ENCODE measurements around the gene COPRS. TPM values are rescaled to one million over a fixed set of nuclear protein-coding genes. Genes with fewer than 3 reads are reported as not detected.

Gene COPRS
- total RNA-seq = 10 to 100 TPM; 22.8 to 61.4 (median 38.4) TPM
- polyA plus RNA-seq = 10 to 100 TPM; 52.1 to 57.3 (median 56.0) TPM
- long read RNA-seq, donor 1, partial matches to known transcripts = 0 of 4 reads
- long read RNA-seq, donor 1, other reads (novel, unspliced or antisense) = 0 of 4 reads
- long read RNA-seq, donor 2, transcript COPRS-201 (4 exons, 968 nt) = major isoform, 12 of 12 reads
- long read RNA-seq, donor 2, partial matches to known transcripts = 0 of 12 reads
- long read RNA-seq, donor 2, other reads (novel, unspliced or antisense) = 0 of 12 reads
- long read RNA-seq, donor 3, transcript COPRS-201 (4 exons, 968 nt) = major isoform, 5 of 15 reads
- long read RNA-seq, donor 3, partial matches to known transcripts = 9 of 15 reads
- long read RNA-seq, donor 3, other reads (novel, unspliced or antisense) = 0 of 15 reads
- long read RNA-seq, donor 4, partial matches to known transcripts = 0 of 3 reads
- long read RNA-seq, donor 4, other reads (novel, unspliced or antisense) = 0 of 3 reads
- long read RNA-seq, donor 5, transcript COPRS-201 (4 exons, 968 nt) = major isoform, 12 of 18 reads
- long read RNA-seq, donor 5, partial matches to known transcripts = 6 of 18 reads
- long read RNA-seq, donor 5, other reads (novel, unspliced or antisense) = 0 of 18 reads
- long read RNA-seq, donor 6, transcript COPRS-201 (4 exons, 968 nt) = major isoform, 25 of 37 reads
- long read RNA-seq, donor 6, partial matches to known transcripts = 11 of 37 reads
- long read RNA-seq, donor 6, other reads (novel, unspliced or antisense) = 0 of 37 reads
- long read RNA-seq, donor 7, transcript COPRS-201 (4 exons, 968 nt) = major isoform, 8 of 14 reads
- long read RNA-seq, donor 7, partial matches to known transcripts = 6 of 14 reads
- long read RNA-seq, donor 7, other reads (novel, unspliced or antisense) = 0 of 14 reads
- long read RNA-seq, donor 8, partial matches to known transcripts = 6 of 9 reads
- long read RNA-seq, donor 8, other reads (novel, unspliced or antisense) = 0 of 9 reads
- long read RNA-seq, donor 9, transcript COPRS-201 (4 exons, 968 nt) = major isoform, 17 of 27 reads
- long read RNA-seq, donor 9, partial matches to known transcripts = 9 of 27 reads
- long read RNA-seq, donor 9, other reads (novel, unspliced or antisense) = 0 of 27 reads
- long read RNA-seq, donor 10, transcript COPRS-201 (4 exons, 968 nt) = major isoform, 5 of 5 reads
- long read RNA-seq, donor 10, partial matches to known transcripts = 0 of 5 reads
- long read RNA-seq, donor 10, other reads (novel, unspliced or antisense) = 0 of 5 reads

DNA sequence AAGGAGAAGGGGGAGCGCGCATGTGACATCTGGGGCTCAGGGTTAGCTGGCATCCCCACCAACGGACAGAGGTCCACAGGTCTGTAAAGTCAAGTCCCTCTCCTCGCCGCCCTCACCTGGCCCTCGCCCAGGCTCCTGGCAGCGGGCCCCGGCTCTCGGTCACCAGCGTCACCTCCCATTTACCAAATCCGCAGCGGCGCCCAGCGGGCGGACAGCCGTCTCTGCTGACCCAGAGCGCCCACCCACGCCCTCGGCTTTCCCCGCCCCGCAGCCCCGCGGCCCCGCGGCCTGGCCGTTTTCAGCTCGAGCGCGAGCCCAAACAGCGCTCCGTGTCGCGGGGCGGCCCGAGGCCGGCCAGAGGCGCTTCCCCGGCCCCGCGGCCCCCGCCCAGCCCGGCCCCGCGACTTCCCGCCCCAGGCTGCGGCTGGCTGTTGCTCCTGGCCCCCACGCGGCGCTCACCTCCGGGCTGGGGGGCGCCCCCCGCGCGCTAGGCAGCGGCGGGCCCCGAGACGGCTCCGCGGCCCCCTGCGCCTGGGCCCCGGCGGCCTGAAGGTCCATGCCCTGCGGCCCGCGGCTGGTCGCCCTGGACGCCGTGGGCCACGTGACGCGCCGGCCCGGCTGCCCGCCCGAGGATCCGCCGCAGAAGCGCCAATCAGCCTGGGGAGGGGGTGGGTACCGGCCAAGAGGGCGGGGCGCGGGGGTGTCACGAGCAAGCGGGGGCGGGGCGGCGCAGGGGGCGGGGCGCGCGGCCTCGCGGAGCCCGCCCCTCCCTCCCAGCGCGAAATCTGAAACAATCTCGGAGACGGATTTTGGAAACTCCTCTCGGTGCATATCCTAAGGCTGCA is at the start of gene COPRS:
Gene COPRS (minus strand): TSS at position 603 of the 845 bp plus-strand sequence. CDS start 45 bp downstream, at position 558.
- 0 to 1% (median 1%) methylated on average over 5 to 100 of the region's 100 CpGs for WGBS, 5 donors
- Histone ChIP-seq H3K36me3 (peaks cover 13 to 57% (median 51%) of the 10 kb centered on the region in 4 donors), H3K4me3 (peak within 1 kb of the TSS; percentile 77 to 92 (median 82)), H3K9me3 (no peaks in the 10 kb centered on the region), H3K4me1 (peaks cover 10 to 31% (median 23%) of the 10 kb centered on the region in 4 donors), H3K27ac (peak within 1 kb of the TSS; percentile 74 to 96 (median 93)), H3K27me3 (no peaks in the 10 kb centered on the region)
- intact Hi-C loops (cut with DNase I; ENCODE audit: low total_unique reads) = no loop called here
- no peak for TF ChIP-seq EP300 (IDR thresholded peaks at IDR 0.05)
- TF ChIP-seq, protein P1, sequence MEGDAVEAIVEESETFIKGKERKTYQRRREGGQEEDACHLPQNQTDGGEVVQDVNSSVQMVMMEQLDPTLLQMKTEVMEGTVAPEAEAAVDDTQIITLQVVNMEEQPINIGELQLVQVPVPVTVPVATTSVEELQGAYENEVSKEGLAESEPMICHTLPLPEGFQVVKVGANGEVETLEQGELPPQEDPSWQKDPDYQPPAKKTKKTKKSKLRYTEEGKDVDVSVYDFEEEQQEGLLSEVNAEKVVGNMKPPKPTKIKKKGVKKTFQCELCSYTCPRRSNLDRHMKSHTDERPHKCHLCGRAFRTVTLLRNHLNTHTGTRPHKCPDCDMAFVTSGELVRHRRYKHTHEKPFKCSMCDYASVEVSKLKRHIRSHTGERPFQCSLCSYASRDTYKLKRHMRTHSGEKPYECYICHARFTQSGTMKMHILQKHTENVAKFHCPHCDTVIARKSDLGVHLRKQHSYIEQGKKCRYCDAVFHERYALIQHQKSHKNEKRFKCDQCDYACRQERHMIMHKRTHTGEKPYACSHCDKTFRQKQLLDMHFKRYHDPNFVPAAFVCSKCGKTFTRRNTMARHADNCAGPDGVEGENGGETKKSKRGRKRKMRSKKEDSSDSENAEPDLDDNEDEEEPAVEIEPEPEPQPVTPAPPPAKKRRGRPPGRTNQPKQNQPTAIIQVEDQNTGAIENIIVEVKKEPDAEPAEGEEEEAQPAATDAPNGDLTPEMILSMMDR (IDR thresholded peaks at IDR 0.05) = peak in 2 of 7 experiments; percentile 7 to 19
- no peak for TF ChIP-seq POLR2A (IDR thresholded peaks at IDR 0.05)
- TF ChIP-seq POLR2AphosphoS5 (IDR thresholded peaks at IDR 0.05) = peak in 1 of 3 donors; percentile 56
- DNase-seq = peak; percentile 91 to 96

DNA sequence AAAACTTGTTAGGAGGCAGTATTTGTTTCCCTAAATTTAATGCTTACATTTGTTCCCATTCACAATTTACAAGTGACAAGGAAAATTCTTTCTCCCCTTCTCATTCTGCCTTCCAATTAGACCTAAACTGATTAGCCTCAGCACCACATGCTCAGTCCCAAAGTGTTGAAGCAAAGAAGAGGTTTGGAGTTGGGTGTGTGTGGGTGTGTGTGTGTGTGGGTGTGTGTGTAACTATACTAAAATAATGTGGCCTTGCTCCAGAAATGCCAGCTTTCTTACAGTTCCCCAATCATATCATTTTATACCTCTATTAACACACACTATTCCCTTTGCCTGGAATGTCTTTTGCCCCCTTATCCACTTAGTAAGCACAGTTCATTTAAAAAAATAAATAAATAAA is 49.3 kb upstream of the COPRS start:
- TF ChIP-seq, protein P1 (IDR thresholded peaks at IDR 0.05) = no peak
- Histone ChIP-seq H3K4me1 (peaks cover 0 to 15% (median 4%) of the 10 kb centered on the region in 4 donors), H3K27ac (no peak overlapping the region), H3K27me3 (no peaks in the 10 kb centered on the region), H3K4me3 (no peak overlapping the region), H3K9me3 (no peaks in the 10 kb centered on the region), H3K36me3 (no peaks in the 10 kb centered on the region)
- intact Hi-C loops (cut with DNase I; ENCODE audit: low total_unique reads) = no loop called here
- DNase-seq = no peak

DNA sequence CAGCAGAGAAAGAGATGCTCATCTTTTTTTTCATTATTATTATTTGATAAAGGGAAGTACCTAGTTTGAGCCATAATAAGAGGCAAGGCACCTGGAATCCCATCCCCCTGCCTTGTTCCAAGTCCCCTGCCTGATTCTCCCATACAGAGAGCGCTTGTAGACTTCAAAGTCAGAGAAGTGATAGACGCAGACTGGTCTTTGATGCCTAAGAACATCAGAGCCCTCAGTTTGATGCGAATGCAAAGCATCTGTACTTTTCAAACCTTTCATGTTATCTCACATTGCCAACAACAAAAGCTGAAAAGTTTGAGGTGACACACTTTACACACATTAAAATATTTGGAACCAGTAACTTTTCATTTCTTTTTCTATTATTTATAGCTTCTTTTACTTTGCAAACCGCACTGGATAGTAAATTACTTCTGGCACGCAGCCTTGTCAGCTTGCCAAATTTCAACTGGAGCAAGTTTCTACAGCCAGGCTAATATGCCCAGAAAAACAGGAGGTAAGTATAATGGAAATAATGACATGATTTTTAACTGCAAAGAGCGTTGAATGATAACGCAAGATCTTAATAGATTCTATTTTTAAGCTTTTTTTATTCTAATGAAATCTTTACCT is 48.4 kb upstream of the COPRS start:
- H3K27ac ChIP-seq = no peak overlapping the region
- WGBS, 5 donors = 9 to 20% (median 10%) methylated on average over 7 of the region's 7 CpGs
- DNase-seq = peak; percentile 44 to 82
- no peaks in the 10 kb centered on the region for H3K9me3 ChIP-seq
- peaks cover 0 to 15% (median 4%) of the 10 kb centered on the region in 4 donors for H3K4me1 ChIP-seq
- no peaks in the 10 kb centered on the region for H3K27me3 ChIP-seq
- H3K36me3 ChIP-seq = no peaks in the 10 kb centered on the region
- TF ChIP-seq EP300 (IDR thresholded peaks at IDR 0.05) (no peak), POLR2A (IDR thresholded peaks at IDR 0.05) (no peak), POLR2AphosphoS5 (IDR thresholded peaks at IDR 0.05) (no peak)
- TF ChIP-seq, protein P1 (IDR thresholded peaks at IDR 0.05) = no peak
- intact Hi-C loops (cut with DNase I; ENCODE audit: low total_unique reads) = no loop called here
- no peak overlapping the region for H3K4me3 ChIP-seq

Measured in stomach (tissue), 19 donors.